Superior temporal gyrus (tissue), 1 donor: ENCODE data around the gene TMEM203.

Experiments used
- DNase-seq: peaks from one replicate; pipeline ENCODE4 v3.0.0-alpha.2; 2016; ENCODE audit errors: extremely low spot score

The TMEM203 gene

DNA sequence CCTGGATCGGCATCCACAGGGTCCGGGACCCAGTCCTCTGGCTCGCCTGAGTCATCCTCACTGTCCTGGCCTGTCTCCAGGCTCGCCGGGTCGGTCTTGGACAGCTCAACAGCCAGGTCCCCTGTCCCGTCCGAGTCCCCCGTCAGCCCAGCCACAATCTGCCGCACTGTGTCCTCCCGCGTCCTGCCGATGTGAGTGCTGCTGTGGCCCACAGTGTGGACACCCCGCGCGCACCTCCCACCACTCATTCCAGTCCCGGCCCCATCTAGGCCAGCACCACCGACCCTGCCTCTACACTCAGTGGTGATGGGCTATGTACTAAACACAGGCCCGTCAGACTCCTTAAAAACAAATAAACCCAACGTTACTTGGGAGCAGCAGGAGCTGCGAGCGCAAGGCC lies 23.8 kb downstream of the TMEM203 start:
- no peak for DNase-seq

DNA sequence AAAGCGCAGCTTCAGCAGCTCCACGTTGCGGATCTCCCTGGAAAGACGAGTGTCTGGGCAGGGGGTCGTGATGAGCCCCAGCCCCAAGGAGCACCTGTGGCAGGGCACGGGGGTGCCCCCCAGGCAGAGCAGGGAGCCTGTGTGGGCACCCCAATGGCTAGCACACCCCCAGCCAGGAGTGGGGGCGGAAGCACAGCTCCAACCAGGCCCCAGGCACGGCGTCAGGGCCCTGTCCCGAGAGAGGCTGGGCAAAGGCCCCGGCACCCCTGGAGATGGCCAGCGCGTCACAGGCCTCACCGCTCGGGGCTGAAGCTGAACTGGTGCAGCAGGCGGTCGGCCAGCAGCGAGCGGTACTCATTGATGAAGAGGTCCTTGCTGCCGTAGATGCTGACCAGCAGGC lies 25.0 kb downstream of the TMEM203 start:
- DNase-seq, result no peak

DNA sequence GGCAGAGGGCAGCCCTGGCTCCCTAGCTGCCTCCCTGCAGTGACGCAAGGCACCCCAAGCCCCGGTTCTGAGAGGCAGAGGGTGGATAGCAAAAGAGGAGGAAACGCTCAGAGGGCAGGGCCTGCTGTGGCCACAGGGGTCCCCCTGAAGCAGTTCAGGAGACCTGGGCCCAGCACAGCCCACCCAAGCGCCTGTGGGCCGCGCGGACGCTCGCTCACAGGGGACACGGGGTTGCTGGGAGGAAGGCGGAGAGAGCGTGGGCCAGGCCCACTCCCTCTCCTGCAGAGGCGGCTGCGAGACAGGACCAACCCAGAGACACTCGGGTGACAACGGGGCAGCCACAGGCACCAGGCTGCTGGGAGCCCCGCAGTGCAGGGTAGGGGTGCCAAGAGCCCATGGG lies 25.7 kb downstream of the TMEM203 start:
- DNase-seq, result no peak

DNA sequence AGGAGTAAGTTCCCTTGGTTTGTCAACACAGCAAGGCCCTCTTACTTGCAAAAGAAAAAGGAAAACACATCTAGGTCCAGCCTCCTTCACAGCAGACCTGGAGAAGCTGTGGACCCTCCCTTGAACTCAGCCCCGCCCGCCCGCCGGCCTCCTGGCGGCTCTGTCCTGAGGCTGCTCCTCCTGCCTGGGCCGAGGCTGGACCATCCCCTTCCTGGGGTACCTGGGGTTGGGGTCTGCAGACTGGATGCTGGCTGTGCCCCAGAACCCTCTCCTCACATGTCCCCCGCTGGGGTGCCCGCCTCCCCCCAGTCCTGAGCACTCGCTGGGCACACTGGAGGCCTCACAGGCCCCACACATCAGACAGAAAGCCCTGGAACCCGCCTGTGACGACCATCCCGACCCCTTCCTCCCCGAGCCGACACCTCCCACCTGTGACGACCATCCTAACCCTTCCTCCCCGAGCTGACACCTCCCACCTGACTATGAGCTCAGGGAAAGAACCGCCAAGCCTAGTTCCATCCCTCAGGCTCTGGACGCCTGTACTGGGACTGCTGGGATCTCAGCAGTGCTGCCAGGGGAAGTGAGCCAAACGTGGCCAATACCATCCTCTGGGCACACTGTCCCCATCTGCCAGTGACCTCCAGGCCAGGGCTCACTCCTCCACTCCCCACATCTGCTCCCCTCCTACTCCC lies 26.4 kb downstream of the TMEM203 start:
- no peak for DNase-seq

DNA sequence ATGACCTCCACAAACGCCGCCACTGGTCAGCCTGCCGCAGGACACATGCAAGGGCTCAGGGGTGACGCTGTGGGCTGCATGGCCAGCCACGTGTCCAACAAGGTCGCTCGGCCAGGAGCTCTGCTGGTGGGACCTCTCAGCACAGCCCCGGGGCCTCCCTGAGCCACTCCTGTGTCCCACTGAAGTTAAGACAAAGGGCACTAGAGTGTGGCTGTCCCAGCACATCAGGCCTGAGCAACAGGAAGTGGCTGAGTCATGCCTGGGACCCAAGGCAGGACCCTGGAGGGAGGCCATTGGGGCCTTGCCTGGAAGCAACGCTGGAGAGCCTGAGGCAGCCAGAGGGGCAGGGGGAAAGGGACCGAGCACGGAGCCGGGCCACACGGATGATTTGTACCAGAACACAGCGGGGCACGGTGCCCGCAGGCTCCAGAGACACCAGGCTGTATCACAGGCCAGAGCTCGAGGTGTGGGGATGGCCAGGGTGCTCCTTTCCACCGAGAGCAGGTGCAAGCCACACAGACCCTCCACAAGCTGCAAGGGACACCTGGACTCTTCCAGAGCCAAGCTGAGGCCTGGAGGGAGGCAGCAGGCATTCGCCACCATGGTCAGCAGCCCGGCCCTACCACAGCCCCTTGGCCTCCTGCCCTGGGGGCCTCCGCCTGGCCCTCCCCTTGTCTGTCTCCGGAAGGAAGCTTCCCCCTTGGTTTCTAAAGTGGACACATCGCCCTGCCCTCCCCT lies 27.1 kb downstream of the TMEM203 start:
- DNase-seq, result no peak

DNA sequence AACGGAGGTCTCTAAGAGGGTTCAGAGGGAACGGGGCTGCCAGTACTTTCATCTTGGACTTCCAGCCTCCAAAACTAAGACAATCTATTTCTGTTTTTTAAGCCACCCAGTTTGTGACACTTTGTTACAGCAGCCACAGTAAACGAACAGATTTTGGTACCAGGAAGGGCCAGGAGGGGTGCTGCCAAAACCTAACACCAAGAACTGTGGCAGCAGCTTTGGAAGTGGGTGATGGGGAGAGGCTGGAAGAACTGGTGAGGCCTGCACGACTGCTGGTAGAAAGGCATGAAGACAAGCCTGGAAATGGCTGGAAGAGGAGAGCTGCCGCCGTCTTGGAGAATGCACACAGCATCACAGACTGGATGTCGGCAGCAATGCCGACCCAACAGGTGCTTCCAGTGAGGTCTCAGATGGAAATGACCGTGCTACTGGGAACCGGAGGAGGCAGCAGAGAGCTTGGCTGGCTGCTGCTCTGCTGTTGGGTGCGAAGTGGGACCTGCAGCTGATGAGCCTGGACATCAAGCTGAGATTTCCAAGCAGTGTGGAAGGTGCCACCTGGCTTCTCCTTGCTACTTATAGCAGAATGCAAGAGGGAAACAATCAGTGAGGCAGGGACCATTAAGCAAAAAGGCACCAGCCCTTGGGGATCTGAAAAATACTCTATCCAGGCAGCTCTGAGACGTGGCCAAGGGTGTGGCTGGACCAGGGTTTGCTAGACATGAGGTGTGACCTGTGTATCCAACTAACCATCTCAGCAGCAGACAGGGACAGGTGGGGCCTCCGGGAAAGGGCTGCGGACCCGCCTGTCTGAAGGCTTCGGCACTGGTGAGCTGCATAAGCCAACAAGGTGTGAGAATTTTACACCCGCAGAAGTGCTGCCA lies 28.9 kb downstream of the TMEM203 start:
- no peak for DNase-seq

DNA sequence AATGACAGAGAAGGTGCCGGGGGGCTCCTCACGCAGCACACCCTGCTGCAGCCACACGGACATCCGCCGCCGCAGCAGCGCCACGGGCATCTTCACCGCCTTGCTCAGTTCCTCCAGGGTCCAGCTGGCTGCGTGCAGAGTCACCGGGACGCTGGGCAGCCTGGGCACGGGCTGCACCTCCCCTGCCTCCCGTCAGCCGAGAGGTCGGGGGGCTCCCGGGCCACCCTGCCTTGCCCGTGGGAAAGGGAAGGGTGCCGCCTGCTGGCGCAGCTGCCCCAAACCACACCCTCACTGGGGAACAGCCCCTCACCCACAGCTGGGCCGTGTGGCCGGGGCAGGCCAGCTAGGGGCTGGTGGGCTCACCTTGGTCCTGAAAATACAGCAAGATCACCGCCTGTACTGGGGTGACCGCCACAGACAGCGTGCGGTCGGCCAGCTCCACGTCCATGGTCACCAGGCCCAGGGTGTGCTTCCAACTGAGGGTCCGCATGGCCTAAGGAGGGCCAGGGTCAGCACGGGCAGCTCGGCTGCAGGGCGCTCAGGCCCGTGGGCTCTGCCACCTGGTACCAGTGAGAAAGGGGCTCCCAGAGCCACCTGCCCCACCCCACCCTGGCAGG lies 30.0 kb downstream of the TMEM203 start:
- DNase-seq, result no peak

DNA sequence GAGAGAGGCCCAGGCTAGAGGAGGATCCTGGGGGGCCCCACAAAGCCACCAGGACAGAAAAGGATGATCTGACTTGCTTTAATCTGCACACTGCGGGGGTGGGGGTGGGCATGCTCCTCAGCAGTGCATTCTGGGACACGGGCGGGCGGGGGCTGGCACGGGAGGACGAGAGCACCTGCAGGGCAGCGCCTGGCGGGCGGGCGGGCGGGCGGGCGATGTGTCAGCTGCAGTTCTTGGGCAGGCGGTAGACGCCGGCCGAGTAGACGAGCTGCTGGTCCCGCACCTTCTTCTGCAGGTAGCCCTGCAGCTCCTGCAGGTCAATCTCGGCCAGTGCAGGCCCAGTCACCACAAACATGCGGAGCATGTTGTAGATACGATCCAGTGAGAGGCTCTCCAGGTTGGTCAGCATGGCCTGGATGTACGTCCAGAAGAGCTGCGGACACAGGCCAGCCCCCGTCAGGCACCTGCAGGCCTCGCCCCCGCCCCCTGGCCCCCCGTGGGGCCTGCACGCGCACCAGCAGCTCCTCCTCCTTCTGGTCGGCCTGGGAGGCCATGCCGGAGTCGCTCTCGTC lies 30.6 kb downstream of the TMEM203 start:
- no peak for DNase-seq

DNA sequence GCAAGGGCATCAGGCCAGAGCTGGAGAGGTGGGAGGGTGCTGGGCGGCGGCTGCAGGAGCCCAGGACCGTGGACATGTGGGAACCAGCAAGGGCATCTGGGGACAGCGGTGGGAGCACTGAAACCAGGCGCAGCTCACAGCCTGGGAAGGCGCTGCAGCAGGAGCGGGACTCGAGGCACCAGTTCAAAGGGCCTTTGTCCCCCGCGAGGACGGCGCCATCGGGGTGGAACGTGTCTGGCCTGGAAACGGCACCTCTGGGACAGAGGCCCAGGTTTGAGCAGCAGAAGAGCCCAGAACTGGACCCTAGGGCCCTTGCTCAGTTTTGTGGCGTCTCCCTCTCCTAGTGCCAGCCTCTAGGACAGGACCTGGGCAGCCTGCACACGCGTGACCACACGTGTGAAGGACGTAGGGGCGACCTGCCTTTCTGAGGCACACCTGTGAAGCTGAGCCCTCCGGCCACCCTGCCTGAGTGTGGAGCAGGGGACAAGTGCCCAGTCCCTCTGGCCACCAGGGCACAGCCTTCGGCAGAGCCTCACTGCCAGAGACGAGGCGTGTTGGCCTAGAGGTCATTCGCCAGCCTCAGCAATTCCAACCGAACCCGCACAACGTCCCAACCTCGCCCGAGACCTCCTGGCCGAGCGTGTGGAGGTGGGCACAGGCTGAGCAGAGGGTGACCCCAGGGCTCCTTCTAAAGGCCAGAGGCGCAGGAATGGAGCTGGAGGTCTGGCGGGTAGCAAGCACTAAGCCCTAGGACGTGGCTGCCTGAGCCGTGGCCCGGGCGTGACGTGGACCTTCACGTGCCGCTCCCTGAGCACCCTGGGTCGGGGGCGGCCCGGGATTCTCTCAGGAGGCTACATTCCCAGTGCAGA lies 31.4 kb downstream of the TMEM203 start:
- no peak for DNase-seq

DNA sequence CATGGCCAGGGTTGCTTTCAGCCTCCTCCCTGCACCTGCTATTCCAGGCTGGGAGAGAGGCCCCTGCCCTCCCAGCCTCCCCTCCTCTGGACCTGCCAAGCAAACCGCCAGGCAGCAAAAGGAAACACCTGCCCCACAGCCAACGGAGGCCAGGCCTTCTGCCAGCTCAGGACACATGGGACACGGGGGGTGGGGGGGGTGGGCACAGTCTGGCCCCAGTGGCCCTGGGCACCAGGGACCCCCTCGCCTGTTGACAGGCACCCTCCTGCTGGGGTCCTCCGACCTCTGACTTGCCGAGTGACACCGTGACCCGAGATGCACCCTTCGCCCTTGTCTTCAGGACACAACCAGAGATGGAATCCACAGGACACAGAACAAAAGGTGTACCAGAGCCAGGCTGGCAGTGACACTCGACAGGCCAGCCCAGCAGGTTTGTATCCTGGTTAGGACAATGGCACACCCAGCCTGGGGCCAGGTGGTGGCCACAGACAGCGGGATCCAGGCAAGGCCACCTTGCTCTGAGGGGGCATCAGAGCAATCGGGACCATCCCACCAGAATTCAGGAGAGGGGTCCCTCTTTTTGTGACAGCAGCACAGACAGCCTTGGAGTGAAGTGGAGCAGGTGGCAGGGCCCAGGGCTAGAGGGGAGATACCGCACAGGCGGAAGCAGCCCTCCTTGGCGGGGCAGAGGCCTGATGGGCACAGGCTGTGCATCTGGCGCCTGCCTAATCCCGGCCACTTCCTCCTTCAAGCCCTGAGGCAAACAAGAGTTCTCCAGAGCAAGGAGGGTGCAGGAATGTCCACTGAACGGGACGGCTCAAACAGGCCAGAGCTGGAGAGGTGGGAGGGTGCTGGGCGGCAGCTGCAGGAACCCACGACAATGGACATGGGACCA lies 32.3 kb downstream of the TMEM203 start:
- no peak for DNase-seq

DNA sequence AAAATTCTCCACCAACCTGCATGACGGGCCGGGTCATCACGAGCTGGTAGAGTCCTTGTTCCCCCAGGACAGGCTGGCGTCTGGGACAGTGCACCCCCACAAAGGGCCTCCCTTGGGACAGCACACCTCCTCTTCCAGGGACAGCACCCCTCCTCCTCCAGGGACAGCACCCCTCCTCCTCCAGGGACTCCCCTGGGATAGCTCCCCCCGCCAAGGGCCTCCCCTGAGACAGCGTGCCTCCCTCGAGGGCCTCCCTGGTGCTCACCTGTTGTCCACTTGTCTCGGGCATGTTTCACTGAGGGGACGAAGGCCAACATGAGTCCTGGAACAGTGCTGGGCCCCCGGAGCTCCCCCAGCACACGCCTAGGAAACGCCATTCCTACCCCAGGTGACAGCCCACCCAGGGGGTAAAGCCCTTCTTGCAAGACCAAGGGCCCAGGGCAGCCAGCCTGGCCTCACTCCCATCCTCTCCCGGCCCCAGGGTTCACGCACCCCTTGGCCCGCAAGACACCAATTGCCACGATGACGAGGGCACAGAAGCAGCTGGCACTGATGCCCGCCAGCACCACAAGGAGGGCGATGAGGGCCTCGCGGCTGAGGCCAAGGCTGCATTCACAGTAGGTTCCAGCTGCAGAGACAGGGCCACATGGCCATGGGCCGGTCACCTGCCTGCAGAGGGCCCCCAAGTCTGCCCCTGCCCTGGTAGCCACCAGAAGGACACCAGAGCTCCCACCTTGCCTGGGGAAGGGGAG lies 34.1 kb downstream of the TMEM203 start:
- no peak for DNase-seq

DNA sequence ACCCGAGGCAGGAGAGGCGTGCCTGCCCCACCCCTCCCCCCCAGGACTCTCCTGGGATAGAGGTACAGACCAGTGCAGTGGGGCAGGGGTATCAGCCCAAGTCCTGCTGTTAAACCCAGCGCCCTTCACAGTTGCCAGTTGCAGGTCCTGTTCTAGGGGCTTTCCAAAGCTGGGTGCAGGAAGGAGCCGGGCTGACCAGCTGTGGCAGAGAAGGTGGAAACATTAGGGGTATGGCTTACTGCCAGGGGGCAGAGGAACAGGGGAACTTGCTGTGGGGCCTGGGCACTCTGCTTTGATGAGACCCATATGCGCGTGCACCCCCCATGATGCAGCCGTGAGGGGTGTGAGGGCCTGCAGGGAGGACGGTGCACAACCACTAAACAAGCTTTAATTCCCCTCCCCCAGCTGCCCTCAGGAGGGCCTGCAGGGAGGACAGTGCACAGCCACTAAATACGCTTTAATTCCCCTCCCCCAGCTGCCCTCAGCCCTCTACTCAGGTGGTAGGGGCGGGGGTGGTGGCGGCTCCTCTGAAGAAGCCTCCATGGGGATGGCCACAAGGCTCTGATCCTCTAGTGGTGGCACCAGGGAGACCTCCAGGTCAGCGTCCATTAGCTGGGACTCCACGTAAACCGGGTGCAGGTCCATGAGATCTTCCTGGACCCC lies 34.8 kb downstream of the TMEM203 start:
- DNase-seq, result no peak

DNA sequence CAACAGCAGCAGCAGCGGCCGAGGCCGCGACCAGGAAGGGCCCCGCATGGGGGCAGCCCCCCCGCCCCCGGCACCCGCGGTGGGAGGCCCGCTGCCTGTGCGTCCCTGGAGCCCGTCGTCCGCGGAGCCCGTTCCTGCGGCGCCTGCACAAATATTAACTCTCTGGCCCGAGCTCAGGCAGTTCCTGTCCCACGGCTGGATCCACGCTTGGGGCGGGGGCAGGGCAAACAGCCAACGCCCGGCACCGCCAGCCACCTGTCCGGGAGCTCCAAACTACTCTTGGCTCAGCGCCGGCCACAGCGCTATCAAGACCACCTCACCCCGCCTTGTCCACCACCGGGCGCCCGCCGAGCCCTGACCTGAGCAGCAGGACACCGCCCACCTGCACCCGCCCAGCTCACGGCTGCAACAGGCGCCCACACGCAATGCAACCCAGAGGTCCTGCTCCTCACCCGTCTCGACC lies 35.5 kb downstream of the TMEM203 start, which contains the start of gene LRRC26:
Gene LRRC26, minus strand, starts transcription at position 156 of the 463 bp plus-strand sequence. Its CDS starts 108 bp downstream, at position 48.
- DNase-seq, result no peak

DNA sequence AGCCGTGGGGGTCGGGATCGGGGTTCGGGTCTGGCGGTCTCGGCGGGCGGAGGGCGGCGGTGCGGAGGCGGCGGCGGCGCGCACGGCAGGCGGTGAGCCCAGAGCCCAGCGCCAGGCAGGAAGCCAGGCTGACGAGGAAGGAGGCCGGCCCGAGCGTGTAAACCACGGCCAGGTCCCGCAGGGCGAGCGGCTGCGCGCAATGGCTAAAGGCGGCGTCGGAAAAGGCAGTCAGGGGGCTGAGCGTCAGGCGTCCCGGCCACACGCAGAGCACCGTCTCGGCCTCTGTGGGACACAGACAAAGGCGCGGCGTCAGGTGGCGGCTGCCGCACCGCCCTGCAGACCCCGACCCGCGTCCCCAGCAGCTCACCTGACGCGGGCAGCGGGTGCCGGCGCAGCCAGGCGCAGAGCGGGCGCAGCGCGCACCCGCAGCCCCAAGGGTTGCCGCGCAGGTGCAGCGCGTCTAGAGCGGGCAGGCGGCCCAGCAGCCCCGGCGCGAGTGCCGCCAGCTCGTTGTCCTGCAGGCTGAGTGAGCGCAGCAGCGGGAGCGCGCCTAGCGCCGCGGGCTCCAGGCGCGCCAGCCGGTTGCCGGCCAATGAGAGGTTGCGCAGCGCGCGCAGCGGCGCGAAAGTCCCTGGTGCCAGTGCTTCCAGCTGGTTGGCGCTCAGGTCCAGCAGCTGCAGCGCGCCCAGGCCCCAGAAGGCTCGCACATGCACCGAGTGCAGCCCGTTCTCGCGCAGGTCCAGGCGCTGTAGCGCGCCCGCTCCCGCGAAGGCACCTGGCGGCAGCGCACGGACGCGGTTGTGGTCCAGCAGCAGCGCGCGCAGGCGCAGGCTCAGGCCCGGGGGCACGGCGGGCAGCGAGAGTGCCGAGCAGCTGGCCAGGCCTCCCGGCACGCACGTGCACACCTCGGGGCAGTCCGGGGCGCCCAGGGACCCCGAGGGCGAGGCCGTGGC lies 36.3 kb downstream of the TMEM203 start:
- DNase-seq, result no peak

DNA sequence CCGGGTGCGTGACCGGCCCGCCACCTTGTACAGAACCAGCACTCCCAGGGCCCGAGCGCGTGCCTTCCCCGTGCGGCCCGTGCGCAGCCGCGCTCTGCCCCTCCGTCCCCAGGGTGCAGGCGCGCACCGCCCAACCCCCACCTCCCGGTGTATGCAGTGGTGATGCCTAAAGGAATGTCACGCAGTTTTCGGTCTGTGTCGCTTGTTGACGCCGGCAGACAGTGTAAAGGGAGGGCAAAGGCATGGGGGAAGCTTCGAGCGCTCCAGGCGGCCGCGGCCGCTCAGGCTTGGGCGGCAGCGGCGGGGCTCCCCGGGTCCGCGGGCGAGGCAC lies 36.9 kb downstream of the TMEM203 start:
- DNase-seq, result no peak

DNA sequence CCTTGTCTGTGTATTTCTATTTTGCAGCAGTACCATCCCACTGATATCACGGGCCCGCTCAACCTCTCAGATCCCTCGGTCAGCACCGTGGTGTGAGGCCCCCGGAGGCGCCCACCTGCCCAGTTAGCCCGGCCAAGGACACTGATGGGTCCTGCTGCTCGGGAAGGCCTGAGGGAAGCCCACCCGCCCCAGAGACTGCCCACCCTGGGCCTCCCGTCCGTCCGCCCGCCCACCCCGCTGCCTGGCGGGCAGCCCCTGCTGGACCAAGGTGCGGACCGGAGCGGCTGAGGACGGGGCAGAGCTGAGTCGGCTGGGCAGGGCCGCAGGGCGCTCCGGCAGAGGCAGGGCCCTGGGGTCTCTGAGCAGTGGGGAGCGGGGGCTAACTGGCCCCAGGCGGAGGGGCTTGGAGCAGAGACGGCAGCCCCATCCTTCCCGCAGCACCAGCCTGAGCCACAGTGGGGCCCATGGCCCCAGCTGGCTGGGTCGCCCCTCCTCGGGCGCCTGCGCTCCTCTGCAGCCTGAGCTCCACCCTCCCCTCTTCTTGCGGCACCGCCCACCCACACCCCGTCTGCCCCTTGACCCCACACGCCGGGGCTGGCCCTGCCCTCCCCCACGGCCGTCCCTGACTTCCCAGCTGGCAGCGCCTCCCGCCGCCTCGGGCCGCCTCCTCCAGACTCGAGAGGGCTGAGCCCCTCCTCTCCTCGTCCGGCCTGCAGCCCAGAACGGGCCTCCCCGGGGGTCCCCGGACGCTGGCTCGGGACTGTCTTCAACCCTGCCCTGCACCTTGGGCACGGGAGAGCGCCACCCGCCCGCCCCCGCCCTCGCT lies 37.5 kb downstream of the TMEM203 start:
- no peak for DNase-seq
